Middle frontal gyrus (tissue), 1 donor: Measurements from ENCODE around the gene C18orf63.

ENCODE experiments used
- DNase-seq: peaks from one replicate; pipeline ENCODE4 v3.0.0-alpha.2; 2015; ENCODE audit warnings: low spot score; ENCODE audit errors: extremely low spot score

Gene C18orf63

GRCh38 chr18:74375999-74376398 is 60.4 kb downstream of the C18orf63 start:
- no peak for DNase-seq

GRCh38 chr18:74376523-74376922 is 60.9 kb downstream of the C18orf63 start:
- DNase-seq = no peak

GRCh38 chr18:74377776-74378175 is 62.1 kb downstream of the C18orf63 start:
- no peak for DNase-seq

GRCh38 chr18:74378179-74378682 is 62.6 kb downstream of the C18orf63 start:
- no peak for DNase-seq

- DNase-seq = no peak
These were observed 65.3 kb downstream of the C18orf63 start for GRCh38 chr18:74380916-74381315.

GRCh38 chr18:74381621-74382295 is 66.1 kb downstream of the C18orf63 start:
- no peak for DNase-seq

GRCh38 chr18:74382481-74383017 is 66.9 kb downstream of the C18orf63 start:
- no peak for DNase-seq

- no peak for DNase-seq
These were observed 71.7 kb downstream of the C18orf63 start for GRCh38 chr18:74387383-74387782.

- no peak for DNase-seq
These were observed 72.6 kb downstream of the C18orf63 start for GRCh38 chr18:74388227-74388626.

GRCh38 chr18:74389171-74389927 is 73.7 kb downstream of the C18orf63 start:
- no peak for DNase-seq

GRCh38 chr18:74389991-74390390 is 74.4 kb downstream of the C18orf63 start:
- DNase-seq = no peak

GRCh38 chr18:74390900-74391299 is 75.3 kb downstream of the C18orf63 start:
- DNase-seq = no peak

GRCh38 chr18:74392323-74392722 is 76.7 kb downstream of the C18orf63 start:
- DNase-seq = no peak

- no peak for DNase-seq
These were observed 79.4 kb downstream of the C18orf63 start for GRCh38 chr18:74395006-74395405.

- DNase-seq = no peak
These were observed 80.1 kb downstream of the C18orf63 start for GRCh38 chr18:74395648-74396154.

- no peak for DNase-seq
These were observed 80.8 kb downstream of the C18orf63 start for GRCh38 chr18:74396171-74397169.

- no peak for DNase-seq
These were observed 81.9 kb downstream of the C18orf63 start for GRCh38 chr18:74397572-74397971.

- no peak for DNase-seq
These were observed 83.7 kb downstream of the C18orf63 start for GRCh38 chr18:74399091-74399887.

GRCh38 chr18:74400813-74401212 is 85.2 kb downstream of the C18orf63 start:
- no peak for DNase-seq

- no peak for DNase-seq
These were observed 87.3 kb downstream of the C18orf63 start for GRCh38 chr18:74402806-74403433.
